SKM-1 treated with dmso at 0.1 percent for 144 hours (cell line): ENCODE measurements around the gene SRSF1.
"Not testable (repeated sequence)": the region's sequence is repeated elsewhere in the genome, so short reads cannot be mapped to it uniquely, and the experiment has no call there.

Source experiments
- DNase-seq: peaks from one replicate; lab custom pipeline; 2025; ENCODE audit not compliant: unreplicated experiment; lab: John Stamatoyannopoulos, UW

SRSF1 gene

GRCh38 chr17:58006924-58007780, at the start of gene SRSF1:
TSS of gene SRSF1 (minus strand) at chr17:58007246. CDS start at chr17:58007137, 109 bp downstream.
- DNase-seq, result peak; percentile 95

- no peak for DNase-seq
Measured at GRCh38 chr17:58056476-58056875, 49.4 kb upstream of the SRSF1 start.

- no peak for DNase-seq
Measured at GRCh38 chr17:58054641-58055040, 47.6 kb upstream of the SRSF1 start.

GRCh38 chr17:58052945-58053715, 46.1 kb upstream of the SRSF1 start:
- DNase-seq, result no peak

GRCh38 chr17:58052407-58052806, 45.4 kb upstream of the SRSF1 start:
- no peak for DNase-seq

GRCh38 chr17:58051468-58051867, 44.4 kb upstream of the SRSF1 start:
- DNase-seq, result no peak

- DNase-seq, result no peak
Measured at GRCh38 chr17:58050966-58051365, 43.9 kb upstream of the SRSF1 start.

GRCh38 chr17:58049533-58049932, 42.5 kb upstream of the SRSF1 start:
- DNase-seq, result no peak

- no peak for DNase-seq
Measured at GRCh38 chr17:58047376-58048150, 40.5 kb upstream of the SRSF1 start.

- no peak for DNase-seq
Measured at GRCh38 chr17:58046239-58047094, 39.4 kb upstream of the SRSF1 start.

GRCh38 chr17:58044256-58044655, 37.2 kb upstream of the SRSF1 start:
- DNase-seq, result not testable (repeated sequence)

- DNase-seq, result no peak
Measured at GRCh38 chr17:58043221-58044181, 36.5 kb upstream of the SRSF1 start.

GRCh38 chr17:58041161-58041560, 34.1 kb upstream of the SRSF1 start:
- DNase-seq, result no peak

GRCh38 chr17:58040386-58040785, 33.3 kb upstream of the SRSF1 start:
- DNase-seq, result no peak

GRCh38 chr17:58039975-58040374, 32.9 kb upstream of the SRSF1 start:
- no peak for DNase-seq

GRCh38 chr17:58032691-58033415, 25.8 kb upstream of the SRSF1 start:
- DNase-seq, result peak; percentile 5

- no peak for DNase-seq
Measured at GRCh38 chr17:58028578-58028977, 21.5 kb upstream of the SRSF1 start.

GRCh38 chr17:58020401-58020800, 13.4 kb upstream of the SRSF1 start:
- DNase-seq, result no peak

GRCh38 chr17:58019521-58019920, 12.5 kb upstream of the SRSF1 start:
- DNase-seq, result no peak
